Adipose tissue (tissue), 3 donors: ENCODE data around the gene SERPINA6. TPM values are rescaled to one million over a fixed set of nuclear protein-coding genes. Genes with fewer than 3 reads are reported as not detected.

Source experiments
- H3K27ac ChIP-seq: one replicate; pipeline ENCODE4 v1.5.1; 2013; ENCODE audit warnings: low read depth, low read length
- WGBS, 3 donors: extraction: QIAGEN DNeasy Blood & Tissue Kit; methylation state at CpG; one replicate each; pipeline ENCODE4 v1.1.7; 2013; 5-methylcytosine and 5-hydroxymethylcytosine counted together
- polyA plus RNA-seq, 3 donors: library from polyadenylated mRNA; stranded (reverse); fragments of 200-250 nt; gene quantifications; one replicate each; pipeline ENCODE4 v1.2.3, GENCODE V29; 2013
- donor health status: healthy with polysubstance abuse.
- donor health status: Bipolar disorder and iron deficiency.
- donor health status: healthy.

Gene SERPINA6
- polyA plus RNA-seq, 3 donors: 3.5 TPM; not detected in 2

DNA sequence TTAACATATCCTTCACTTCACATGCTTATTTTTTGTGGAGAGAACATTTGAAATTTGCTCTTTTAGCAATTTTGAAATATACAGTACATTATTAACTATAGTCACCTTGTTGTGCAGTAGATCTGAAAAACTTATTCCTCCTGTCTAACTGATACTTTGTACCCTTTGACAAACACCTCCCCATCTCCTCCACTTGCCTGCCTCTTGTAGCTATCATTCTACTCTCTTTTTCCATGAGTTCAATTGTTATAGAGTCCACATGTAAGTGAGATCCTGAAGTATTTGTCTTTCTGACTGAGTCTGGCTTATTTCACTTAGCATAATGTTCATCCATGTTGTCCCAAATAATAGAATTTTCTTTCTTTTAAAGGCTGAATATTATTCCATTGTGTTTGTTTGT lies 9.5 kb upstream of the SERPINA6 start:
- no peak overlapping the region for H3K27ac ChIP-seq

- 68 to 71% (median 71%) methylated on average over 7 of the region's 7 CpGs for WGBS, 3 donors
These were observed 9.0 kb upstream of the SERPINA6 start for GRCh38 chr14:94332063-94332583.

GRCh38 chr14:94331462-94331861 lies 8.3 kb upstream of the SERPINA6 start:
- H3K27ac ChIP-seq: no peak overlapping the region
- 83 to 96% (median 94%) methylated on average over 5 of the region's 5 CpGs for WGBS, 3 donors

More at GRCh38 chr14:94332063-94332583, 9.0 kb upstream of the SERPINA6 start:
- H3K27ac ChIP-seq: no peak overlapping the region

GRCh38 chr14:94330857-94331256 lies 7.7 kb upstream of the SERPINA6 start:
- 32 to 59% (median 50%) methylated on average over 2 of the region's 2 CpGs for WGBS, 3 donors
- H3K27ac ChIP-seq: no peak overlapping the region

DNA sequence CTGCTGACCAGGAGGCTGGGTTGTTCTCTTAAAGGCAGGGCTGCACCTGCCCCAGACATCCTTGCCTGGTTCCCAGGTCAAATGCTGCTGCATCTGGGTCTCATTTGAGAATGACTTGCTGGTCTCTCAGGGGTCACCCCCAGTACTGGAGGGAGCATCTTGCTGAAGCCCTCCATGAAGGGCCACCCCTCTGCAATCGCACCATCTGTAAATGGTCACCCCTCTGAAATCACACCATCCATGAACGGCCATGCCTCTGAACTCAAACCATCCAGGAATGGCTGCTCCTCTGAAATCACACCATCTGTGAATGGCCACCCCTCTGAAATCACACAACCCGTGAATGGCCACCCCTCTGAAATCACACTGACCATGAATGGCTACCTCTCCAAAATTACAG lies 7.3 kb upstream of the SERPINA6 start:
- 85 to 90% (median 87%) methylated on average over 3 of the region's 3 CpGs for WGBS, 3 donors

GRCh38 chr14:94329857-94330256 lies 6.7 kb upstream of the SERPINA6 start:
- WGBS, 3 donors: 89 to 95% (median 92%) methylated on average over 4 of the region's 4 CpGs
- no peak overlapping the region for H3K27ac ChIP-seq

More for the DNA sequence above, 7.3 kb upstream of the SERPINA6 start:
- H3K27ac ChIP-seq: no peak overlapping the region

DNA sequence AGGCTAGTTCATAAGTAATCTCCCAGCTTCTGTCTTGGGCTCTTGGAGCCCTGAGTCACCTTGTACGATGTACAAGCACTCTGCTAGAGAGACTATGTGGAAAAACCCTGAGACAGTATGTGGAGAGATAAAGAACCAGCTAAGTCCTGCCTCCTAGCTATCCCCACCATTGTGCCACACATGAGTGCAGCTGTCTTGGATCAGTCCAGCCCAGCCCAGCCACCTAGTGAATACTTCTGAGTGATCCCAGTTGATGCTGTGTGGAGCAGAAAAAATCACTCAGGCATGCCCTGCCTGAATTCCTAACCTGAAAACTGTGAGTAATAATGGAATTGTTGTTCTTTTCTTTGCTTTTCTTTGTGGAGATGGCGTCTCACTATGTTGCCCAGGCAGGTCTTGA lies 5.1 kb upstream of the SERPINA6 start:
- 84 to 88% (median 87%) methylated on average over 2 of the region's 2 CpGs for WGBS, 3 donors
- H3K27ac ChIP-seq: no peak overlapping the region

GRCh38 chr14:94321421-94322271 lies 1.5 kb downstream of the SERPINA6 start:
- WGBS, 3 donors: 76 to 83% (median 80%) methylated on average over 5 of the region's 5 CpGs
- H3K27ac ChIP-seq: no peak overlapping the region

GRCh38 chr14:94320243-94320642 lies 2.9 kb downstream of the SERPINA6 start:
- H3K27ac ChIP-seq: no peak overlapping the region
- WGBS, 3 donors: 37 to 66% (median 58%) methylated on average over 5 of the region's 5 CpGs

DNA sequence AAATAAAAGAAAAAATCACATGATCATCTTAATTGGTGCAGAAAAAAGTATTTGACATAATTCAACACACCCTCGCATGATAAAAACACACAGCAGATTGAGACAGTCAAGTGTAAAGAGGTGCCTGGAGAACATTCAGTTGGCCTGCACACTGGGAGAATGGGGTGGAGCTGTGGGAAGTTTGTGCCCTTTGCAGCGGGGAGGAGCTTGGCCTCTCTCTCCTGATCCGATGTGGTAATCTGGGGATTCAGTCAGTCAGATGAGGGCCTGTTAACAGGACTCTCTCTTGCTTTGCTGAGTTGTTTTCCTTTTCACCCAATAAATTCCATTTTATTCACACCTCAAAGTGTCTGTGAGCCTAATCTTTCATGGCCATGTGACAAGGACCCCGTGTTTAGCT lies 5.9 kb downstream of the SERPINA6 start:
- no peak overlapping the region for H3K27ac ChIP-seq
- 45 to 57% (median 54%) methylated on average over 4 of the region's 4 CpGs for WGBS, 3 donors

- H3K27ac ChIP-seq: no peak overlapping the region
- WGBS, 3 donors: 72 to 94% (median 85%) methylated on average over 1 of the region's 1 CpG
These were observed 6.4 kb downstream of the SERPINA6 start for GRCh38 chr14:94316692-94317091.

GRCh38 chr14:94314890-94315289 lies 8.2 kb downstream of the SERPINA6 start:
- 72 to 94% (median 90%) methylated on average over 2 of the region's 2 CpGs for WGBS, 3 donors
- H3K27ac ChIP-seq: no peak overlapping the region

DNA sequence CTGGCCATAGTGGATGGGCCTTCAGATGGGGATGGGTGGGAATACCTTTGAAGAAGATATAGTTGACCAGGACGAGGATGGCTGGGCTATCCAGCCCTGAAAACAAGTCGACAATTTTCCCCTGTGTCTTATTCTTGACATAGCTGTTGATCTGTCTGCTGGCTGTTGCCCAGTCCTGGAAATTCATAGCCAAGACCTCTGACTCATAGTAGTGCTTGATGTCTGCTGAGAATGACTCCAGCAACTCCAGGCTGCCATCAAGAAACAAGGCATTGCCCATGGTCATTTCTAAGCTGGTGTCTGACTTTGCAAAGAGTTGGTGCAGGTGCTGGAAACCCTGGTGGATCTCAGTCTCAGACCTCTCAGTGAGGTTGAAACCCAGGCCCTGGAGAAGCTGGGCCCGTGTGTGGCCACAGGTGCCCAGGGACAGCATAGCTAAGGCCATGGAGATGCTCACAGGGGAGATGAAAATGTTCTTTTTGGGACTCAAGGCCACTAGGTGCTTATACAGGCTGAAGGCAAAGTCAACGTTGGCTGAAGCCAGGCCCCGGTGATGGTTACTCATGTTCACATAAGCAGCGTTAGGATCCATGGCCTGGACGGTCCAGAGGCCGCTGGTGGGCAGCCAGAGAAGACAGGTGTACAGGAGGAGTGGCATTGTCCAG lies 9.0 kb downstream of the SERPINA6 start:
- WGBS, 3 donors: 77 to 83% (median 81%) methylated on average over 8 of the region's 8 CpGs

GRCh38 chr14:94312481-94313246 lies 10.5 kb downstream of the SERPINA6 start:
- no peak overlapping the region for H3K27ac ChIP-seq
- WGBS, 3 donors: 81 to 86% (median 82%) methylated on average over 6 of the region's 6 CpGs

More for the DNA sequence above, 9.0 kb downstream of the SERPINA6 start:
- no peak overlapping the region for H3K27ac ChIP-seq

DNA sequence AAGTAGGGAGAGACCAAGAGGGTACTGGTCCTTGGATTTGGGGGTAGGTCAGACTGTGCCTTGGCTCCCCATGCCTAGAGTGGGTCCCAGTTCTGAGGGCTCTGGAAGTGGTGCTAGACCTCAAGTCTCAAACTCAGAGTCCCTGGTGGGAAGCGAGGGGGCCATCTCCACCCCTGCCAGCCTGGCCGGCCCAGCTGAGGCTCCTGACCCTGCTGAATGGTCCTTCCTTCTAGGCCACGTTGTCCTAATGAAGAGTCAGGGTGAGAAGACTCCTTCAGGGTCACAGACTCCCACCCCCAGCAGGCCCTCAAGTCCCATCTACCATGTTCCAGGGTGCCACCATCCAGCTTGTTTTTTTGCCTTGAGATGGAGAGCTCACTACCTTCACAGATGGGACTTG lies 12.9 kb downstream of the SERPINA6 start:
- no peak overlapping the region for H3K27ac ChIP-seq
- WGBS, 3 donors: 76 to 91% (median 84%) methylated on average over 3 of the region's 3 CpGs

DNA sequence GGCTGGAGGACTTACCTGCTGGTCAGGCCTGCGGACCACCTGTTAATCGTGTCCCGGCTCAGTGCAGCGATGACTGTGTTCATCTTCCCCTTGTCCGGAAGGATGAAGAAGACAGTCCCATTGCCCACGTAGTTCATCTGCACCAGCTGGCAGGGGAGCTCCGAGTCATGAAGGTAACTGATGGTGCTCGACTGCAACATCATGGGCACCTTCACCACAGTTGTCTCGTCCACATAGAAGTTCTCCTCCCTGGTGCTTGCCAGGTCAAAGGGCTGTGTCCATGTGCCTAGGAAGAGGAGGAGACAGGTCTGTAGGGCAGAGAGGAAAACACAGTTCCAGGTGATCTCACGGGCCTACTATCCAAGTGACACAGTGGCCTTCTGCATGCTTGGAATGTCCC lies 13.4 kb downstream of the SERPINA6 start:
- no peak overlapping the region for H3K27ac ChIP-seq
- 84 to 92% (median 88%) methylated on average over 10 of the region's 10 CpGs for whole genome bisulfite sequencing, 3 donors

GRCh38 chr14:94307410-94307992 lies 15.6 kb downstream of the SERPINA6 start:
- H3K27ac ChIP-seq: no peak overlapping the region
- 49 to 61% (median 56%) methylated on average over 5 of the region's 5 CpGs for WGBS, 3 donors
